HK-2 (cell line): ENCODE measurements around the gene UCK2.

Experiments used
- DNase-seq: peaks from one replicate; pipeline ENCODE4 v3.0.0-alpha.2; 2018; ENCODE audit not compliant: unreplicated experiment

UCK2 gene

GRCh38 chr1:165855010-165855838, 27.8 kb downstream of the UCK2 start:
- DNase-seq = no peak

- no peak for DNase-seq
Measured at GRCh38 chr1:165856021-165856420, 28.6 kb downstream of the UCK2 start.

- no peak for DNase-seq
Measured at GRCh38 chr1:165856606-165857005, 29.2 kb downstream of the UCK2 start.

GRCh38 chr1:165857046-165857801, 29.8 kb downstream of the UCK2 start:
- DNase-seq = peak; percentile 23

GRCh38 chr1:165858364-165858823, 31.0 kb downstream of the UCK2 start:
- no peak for DNase-seq

GRCh38 chr1:165858967-165859845, 31.8 kb downstream of the UCK2 start:
- no peak for DNase-seq

GRCh38 chr1:165860065-165860464, 32.7 kb downstream of the UCK2 start:
- no peak for DNase-seq

- no peak for DNase-seq
Measured at GRCh38 chr1:165861911-165862310, 34.5 kb downstream of the UCK2 start.

- DNase-seq = no peak
Measured at GRCh38 chr1:165862448-165862847, 35.0 kb downstream of the UCK2 start.

- no peak for DNase-seq
Measured at GRCh38 chr1:165863346-165863745, 35.9 kb downstream of the UCK2 start.

- DNase-seq = no peak
Measured at GRCh38 chr1:165865633-165866340, 38.4 kb downstream of the UCK2 start.

- no peak for DNase-seq
Measured at GRCh38 chr1:165869343-165869742, 41.9 kb downstream of the UCK2 start.

- peak; percentile 70 for DNase-seq
Measured at GRCh38 chr1:165871311-165872067, 44.1 kb downstream of the UCK2 start.

- no peak for DNase-seq
Measured at GRCh38 chr1:165873481-165873880, 46.1 kb downstream of the UCK2 start.

- no peak for DNase-seq
Measured at GRCh38 chr1:165874643-165875042, 47.2 kb downstream of the UCK2 start.

GRCh38 chr1:165875171-165875570, 47.8 kb downstream of the UCK2 start:
- no peak for DNase-seq

GRCh38 chr1:165875604-165876003, 48.2 kb downstream of the UCK2 start:
- no peak for DNase-seq

- DNase-seq = no peak
Measured at GRCh38 chr1:165876121-165876520, 48.7 kb downstream of the UCK2 start.

GRCh38 chr1:165877411-165877810, 50.0 kb downstream of the UCK2 start:
- DNase-seq = no peak

- DNase-seq = no peak
Measured at GRCh38 chr1:165877940-165878556, 50.6 kb downstream of the UCK2 start.
